ENCODE results near the gene PRKD1.

Gene PRKD1

GRCh38 chr14:29836395-29836794, 91.3 kb downstream of the PRKD1 start:
- no peak for DNase-seq

DNA sequence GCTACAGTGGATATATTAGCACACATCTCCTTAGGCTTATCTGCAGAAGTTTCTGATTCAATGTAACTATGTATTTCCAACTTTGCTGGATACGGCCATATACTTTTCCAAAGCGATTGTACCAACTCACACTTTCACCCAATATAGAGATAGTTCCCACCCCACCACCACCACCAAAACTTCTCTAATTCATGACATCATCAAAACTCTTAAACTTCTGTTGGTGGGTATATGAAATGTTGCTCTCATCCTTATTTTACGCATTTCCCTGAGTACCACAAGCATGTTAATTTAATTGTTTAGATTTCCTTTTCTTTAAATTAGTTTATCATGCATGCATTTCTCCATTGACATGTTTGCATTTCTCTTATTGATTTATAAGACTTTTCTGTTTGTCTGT, 95.6 kb downstream of the PRKD1 start:
- DNase-seq = no peak

DNA sequence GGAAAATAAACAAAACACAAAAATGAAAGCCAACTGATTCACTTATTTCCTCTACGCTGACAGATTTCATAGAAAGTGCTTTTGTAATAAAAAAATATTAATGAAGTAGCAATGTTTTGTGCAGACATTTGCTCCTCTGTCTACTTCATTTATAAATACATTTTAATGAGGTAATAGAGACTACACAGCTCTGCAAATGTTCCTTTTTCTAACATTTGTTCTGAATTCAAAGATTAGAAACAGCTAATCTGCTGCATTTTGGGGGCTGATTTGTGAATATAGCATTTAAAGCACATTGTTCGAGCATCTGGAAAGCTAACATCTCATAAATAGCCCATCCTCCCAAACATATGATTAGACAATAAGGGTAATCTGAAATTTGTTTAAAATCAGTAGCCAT, 97.8 kb downstream of the PRKD1 start:
- no peak for DNase-seq

DNA sequence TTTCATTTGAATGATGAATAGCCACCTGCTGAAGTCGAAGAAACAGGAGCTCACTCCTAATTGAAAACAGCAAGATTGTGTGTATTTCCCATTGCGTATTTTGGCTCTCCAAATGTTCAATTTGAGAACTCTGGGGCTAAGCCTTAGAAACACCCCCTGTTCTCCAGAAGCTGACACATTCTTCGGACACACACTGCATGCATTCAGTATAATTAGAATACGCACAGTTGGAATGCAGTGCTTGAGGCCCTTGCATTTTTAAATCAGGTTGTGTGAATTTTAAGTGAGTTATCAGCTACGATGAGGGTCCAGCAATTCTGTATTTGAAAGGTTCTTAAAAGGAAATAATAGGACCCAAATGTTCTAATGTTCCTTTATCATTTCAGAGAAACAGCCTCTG, 103.8 kb downstream of the PRKD1 start:
- no peak for DNase-seq

GRCh38 chr14:29822430-29822709, 105.3 kb downstream of the PRKD1 start:
- no peak for DNase-seq

- peak; percentile 54 for DNase-seq
These were observed 105.8 kb downstream of the PRKD1 start for GRCh38 chr14:29821661-29822429.

DNA sequence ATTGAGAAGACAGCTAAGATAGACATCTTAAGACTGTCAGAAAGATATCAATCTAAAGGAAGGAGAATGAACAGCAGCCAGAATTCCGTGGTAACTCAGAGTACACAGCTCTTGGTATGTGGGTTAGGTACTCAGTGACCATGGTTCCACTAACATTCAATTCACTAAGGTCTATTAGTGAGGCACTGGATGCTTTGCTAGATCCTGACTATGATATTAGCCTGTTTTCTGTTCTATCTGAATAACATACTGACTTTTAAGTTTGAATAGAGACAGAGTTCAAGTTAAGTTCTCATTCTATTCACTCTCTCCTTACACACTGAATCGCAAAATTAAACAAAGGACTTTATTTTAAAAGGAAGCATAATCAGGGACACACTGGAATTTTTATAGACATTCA, 106.4 kb downstream of the PRKD1 start:
- DNase-seq = no peak

DNA sequence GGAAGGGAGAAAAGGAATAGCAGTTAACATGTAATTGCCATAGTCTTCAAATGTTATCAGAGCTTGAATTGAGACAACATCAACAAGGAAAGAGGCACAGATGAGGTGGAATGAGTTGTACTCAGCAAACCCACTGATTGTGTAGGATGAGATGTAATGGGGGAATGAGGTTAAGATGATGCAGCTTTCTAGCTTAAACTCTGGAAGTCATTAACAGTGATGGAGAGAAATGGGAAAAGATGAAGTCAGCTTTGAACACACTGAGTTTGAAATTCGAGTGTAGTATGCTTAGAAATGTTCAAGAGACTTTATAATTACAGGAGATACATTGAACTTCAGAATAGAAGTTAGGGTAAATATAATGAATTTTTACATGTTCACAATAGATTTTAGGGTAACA, 106.9 kb downstream of the PRKD1 start:
- no peak for DNase-seq

DNA sequence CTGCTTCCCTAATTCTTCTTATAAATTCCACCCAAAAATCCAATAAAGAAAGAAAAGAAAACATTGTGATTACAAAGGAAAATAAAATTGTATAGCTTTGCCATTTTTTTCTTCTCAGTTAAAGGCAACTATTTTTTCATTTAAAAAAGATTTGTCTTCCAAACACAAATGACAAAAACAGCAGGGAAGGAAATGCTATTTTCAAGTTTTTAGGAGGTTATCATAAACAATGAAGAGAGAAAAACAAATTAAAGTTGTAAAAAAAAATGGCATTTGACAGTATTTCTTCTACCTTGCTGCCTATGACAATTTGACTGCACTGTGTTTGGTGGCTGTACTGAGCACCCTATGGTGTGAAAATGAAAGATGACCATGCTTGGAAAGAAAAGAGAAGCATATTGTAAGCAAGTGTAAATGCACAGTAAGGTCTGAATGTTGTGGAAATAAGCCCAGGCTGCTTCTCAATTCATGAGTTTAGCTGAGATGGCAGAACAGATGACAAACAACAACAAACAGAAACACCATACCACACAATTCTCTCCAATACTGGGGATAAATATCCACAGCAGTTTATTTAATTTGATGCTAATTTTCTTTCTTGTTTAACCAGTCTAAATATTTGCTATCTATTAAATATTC, 109.8 kb downstream of the PRKD1 start:
- DNase-seq = no peak

- DNase-seq = no peak
These were observed 112.5 kb downstream of the PRKD1 start for GRCh38 chr14:29815016-29815674.

GRCh38 chr14:29814156-29815015, 113.3 kb downstream of the PRKD1 start:
- peak; percentile 11 for DNase-seq

GRCh38 chr14:29810682-29811081, 117.0 kb downstream of the PRKD1 start:
- DNase-seq = no peak

GRCh38 chr14:29810064-29810463, 117.6 kb downstream of the PRKD1 start:
- DNase-seq = no peak

GRCh38 chr14:29806124-29806517, 121.5 kb downstream of the PRKD1 start:
- DNase-seq = no peak

- peak; percentile 20 for DNase-seq
These were observed 122.1 kb downstream of the PRKD1 start for GRCh38 chr14:29805415-29806123.

DNA sequence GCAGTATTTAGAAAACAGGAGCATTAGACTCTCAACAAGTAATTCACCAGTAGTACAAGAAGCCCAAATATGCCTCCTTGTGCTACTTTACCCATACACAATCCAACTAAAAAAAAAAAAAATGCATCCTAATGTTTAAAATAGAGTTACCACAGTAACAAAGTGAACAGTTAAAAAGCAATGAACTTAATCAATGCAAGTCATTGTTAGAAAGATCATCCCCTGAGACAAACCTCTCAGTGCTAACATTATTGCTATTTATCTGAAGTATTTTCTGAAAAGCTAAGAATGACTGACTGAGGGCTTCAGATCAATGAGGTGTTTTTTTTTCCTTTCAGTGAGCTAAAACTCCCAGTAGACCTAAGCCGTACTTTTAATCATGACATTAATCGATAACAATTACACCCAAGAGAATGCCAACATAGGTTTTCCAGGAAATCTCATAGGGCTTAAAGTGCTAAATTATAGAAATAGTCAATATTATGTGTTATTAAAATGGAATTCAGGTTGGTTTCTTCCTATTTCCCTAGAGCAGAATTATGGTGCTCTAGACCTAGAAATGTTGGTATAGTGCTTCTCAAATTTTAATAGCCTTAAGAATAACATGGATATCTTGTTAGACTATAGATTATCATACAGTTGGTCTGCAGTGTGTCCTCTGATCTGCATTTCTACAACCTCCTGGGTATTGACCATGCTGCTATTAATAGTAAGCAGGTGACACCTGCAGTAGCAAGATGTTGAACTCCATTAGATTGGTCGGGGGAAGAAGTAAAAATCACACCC, 123.0 kb downstream of the PRKD1 start:
- DNase-seq = no peak

GRCh38 chr14:29803045-29803444, 124.6 kb downstream of the PRKD1 start:
- no peak for DNase-seq

DNA sequence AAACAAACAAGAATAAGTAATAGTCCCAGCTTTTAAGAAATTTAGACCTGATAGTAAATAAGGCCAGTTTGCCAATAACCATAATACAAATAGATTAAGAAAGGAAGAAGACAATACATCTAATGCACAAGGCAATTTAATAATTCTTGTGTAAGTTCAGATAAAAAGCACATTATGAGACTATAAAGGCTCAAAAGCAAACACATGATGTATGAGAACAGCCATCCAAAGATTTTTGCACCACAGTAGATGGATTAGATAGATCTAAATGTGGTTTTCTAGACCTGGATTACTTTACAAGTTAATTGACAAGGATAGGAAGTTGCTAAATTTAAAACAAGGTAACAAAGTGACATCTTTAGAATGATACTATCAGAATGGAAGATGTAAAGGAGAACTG, 125.4 kb downstream of the PRKD1 start:
- DNase-seq = no peak

GRCh38 chr14:29800961-29801360, 126.7 kb downstream of the PRKD1 start:
- no peak for DNase-seq

DNA sequence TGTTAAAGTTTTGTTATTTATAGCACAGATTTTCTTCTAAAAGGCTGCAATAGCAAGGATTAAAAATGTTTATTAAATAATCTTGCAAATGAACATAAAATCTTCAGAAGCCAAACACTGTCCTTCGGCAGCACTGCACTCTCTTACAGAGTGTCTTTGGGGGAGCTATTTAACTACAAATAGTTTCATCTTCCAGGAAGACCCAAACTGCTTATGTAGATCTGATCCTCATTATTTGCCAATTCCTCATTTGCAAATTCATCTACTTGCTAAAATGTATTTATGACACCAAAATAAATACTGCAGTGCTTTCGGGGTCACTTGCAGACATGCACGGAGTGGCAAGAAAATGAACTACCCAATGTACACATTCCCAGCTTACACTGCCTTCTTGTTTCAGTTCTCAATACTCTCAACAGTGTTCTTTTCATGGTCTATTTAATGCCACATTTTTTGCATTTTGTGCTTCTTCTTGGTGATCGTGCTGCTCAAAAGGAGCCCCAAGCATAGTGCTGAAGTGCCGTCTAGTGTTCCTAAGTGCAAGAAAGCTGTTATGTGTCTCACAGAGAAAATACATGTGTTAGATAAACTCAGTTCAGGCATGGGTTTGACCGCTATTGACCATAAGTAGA, 128.1 kb downstream of the PRKD1 start:
- DNase-seq = no peak

DNA sequence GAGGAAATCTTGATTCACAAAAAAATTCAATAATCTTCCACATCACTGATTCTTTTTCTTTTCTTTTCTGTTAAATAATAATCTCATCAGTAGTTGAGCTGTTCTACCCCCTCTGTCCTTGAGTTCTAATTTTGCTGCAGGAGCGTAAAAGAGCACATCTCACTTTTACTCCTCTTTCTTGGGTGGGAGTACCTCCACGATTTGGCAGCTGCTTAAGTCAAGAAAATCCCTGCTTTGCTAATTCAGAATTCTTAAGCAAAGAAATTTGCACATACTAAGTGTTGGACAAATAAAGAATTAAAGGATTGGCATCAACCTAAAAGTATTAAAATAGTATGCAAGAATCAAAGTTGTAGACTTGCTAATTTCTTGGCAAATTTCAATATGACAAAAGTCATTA, 128.8 kb downstream of the PRKD1 start:
- no peak for DNase-seq
